Measurements from ENCODE around the gene NLRP3.

The NLRP3 gene

DNA sequence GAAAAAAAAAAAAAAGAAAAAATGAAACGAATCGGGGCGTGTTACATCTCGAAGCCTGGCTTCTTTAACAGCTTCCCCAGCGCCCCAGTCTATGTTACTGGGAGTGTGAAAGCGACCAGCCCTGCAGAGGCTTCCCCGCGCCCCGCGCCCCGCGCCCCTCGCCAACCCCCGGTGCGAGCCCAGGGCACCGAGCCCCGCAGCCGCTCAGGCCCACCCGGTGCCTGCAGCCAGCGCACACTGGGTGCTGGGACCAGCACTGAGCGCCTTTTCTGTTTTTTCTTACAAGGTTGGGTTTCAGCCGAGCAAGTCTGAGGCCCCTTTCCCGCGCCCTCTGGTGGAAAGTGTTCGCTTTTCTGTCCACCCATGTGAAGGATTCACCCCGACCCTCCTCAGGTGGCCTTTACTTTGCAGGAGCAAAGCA, 42.2 kb upstream of the NLRP3 start:
- no peak for TF ChIP-seq CTCF (IDR thresholded peaks at IDR 0.05)

DNA sequence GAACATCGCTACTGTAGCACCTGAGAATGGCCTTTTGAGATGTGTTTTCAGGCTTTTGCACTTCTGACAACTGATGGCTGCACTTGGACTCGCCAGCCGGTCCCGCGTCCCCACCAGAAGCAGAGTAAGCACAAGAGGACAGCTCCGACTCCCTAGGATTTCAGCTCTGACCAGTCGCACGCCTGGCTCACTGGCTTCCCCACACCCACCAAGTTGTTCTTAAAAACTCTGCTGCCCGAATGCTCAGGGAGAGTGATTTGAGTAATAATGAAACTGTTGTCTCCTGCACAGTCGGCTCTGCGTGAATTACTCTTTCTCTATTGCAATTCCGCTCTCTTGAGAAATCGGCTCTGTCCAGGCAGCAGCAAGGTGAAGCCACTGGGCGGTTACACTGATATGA, 40.2 kb upstream of the NLRP3 start:
- no peak for TF ChIP-seq CTCF (IDR thresholded peaks at IDR 0.05)

DNA sequence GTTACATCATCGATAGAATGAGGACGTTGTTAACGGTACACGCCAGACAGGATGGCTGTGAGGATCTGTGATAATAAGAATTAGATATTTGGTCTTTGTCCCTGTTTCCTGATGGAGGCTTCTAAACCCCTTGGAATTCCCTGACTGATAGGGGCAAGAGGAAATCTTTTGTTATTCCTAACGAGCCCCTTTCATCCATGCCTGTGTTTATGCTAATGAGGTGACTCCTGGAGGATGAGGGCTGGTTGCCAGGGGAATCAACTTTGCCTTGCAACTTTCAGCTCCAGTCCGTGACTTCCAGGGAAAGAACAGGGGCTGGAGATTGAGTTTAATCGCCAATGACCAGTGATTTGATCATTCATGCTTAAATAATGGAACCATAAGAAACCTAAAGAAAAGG, 39.3 kb upstream of the NLRP3 start:
- no peak for TF ChIP-seq CTCF (IDR thresholded peaks at IDR 0.05)

DNA sequence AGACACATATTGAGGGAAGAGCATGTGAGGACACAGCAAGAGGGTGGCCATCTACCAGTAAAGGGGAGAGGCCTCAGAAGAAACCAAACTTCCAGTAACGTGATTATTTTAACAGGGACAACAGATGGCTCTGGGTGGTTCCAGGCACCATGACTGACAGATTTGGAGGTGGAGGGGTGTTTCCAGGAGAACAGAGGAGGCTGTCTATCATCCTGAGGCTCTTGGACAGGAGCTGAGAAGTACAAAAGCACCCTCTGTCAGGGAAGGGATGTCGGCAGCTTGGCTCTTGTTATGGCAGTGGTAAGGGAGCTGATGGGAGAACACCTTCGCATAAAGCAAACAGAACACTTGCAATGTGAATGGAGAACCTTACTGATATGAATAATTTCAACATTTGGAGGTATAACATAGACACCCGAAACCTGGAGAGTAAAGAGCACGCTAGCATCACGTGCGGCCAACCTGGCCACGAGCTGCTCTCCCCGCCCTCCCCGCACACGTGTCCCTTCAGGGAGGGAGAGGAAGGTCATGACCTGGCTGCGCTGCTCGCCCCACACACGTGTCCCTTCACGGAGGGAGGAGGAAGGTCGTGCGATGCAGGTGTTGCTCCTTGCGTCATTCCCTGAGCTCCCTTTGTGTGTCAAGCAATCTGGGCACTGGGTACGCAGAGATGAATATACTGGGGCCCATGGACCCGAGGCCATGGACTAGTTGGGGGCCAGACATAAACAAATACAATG, 37.5 kb upstream of the NLRP3 start:
- no peak for TF ChIP-seq CTCF (IDR thresholded peaks at IDR 0.05)

DNA sequence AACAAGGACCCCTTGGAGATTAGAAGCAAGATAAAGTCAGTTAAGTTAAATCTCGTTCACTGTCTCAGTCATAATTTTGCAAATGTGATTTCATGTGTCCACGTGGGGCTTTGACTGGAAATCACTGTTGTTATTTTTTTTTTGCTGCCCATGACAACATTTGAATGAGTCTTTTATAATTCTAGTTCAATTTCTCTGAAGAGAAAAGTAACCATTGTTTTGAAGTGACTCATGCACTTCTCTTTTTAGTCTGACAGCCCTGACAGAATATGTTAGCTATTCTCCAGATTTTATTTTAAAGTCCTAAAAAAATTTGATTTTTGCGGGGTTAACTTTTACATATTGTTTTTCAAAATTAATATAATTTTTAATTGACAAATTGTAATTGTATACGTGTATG, 30.7 kb upstream of the NLRP3 start:
- TF ChIP-seq CTCF (IDR thresholded peaks at IDR 0.05): no peak

DNA sequence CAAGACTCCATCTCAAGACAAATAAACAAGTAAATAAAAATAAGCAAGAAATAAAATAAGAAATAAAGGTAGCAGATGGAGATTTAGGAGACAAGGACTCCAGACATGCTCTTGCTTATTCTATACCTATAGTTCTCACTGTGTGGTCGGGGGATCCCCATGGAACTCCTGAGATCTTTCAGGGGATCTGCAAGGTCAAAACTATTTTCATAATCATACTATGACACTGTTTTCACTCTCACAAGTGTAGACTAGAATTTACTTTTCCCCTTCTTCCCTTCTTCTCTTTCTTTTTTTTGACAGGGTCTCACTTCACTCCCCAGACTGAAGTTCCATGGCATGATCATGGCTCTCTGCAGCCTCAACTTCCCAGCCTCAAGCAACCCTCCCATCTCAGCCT, 29.8 kb upstream of the NLRP3 start:
- TF ChIP-seq CTCF (IDR thresholded peaks at IDR 0.05): no peak

GRCh38 chr1:247386687-247387086, 29.3 kb upstream of the NLRP3 start:
- TF ChIP-seq CTCF (IDR thresholded peaks at IDR 0.05): no peak

GRCh38 chr1:247387096-247387495, 28.9 kb upstream of the NLRP3 start:
- no peak for TF ChIP-seq CTCF (IDR thresholded peaks at IDR 0.05)

Measured in LNCAP (cell line).